Measurements from ENCODE around the gene H2BK1.

H2BK1 gene

DNA sequence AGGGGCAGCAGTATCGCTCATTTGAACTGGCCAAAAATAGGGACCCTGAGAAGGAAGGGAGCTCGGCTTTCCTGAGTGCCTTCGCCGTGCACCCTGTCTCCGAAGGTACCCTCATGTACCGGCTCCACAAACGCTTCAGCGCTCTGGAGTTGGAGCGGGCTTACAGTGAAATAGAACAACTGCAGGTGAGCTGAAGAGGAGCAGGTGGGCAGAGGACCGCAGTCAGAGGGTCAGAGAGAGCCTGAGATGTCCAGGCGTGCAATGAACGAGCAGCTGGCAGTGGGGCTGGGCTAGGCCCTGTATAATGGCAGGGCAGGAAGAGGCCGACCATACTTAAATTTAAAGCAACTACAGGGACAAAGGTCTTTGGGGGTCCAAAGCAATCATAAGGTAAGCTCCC is 26.1 kb upstream of the H2BK1 start:
- H3K36me3 ChIP-seq (ENCODE audit: control insufficient read depth, low read length) = peaks cover 45% of the 10 kb centered on the region
- no peaks in the 10 kb centered on the region for H3K27me3 ChIP-seq (ENCODE audit: control insufficient read depth, low read length)
- TF ChIP-seq, protein P1, sequence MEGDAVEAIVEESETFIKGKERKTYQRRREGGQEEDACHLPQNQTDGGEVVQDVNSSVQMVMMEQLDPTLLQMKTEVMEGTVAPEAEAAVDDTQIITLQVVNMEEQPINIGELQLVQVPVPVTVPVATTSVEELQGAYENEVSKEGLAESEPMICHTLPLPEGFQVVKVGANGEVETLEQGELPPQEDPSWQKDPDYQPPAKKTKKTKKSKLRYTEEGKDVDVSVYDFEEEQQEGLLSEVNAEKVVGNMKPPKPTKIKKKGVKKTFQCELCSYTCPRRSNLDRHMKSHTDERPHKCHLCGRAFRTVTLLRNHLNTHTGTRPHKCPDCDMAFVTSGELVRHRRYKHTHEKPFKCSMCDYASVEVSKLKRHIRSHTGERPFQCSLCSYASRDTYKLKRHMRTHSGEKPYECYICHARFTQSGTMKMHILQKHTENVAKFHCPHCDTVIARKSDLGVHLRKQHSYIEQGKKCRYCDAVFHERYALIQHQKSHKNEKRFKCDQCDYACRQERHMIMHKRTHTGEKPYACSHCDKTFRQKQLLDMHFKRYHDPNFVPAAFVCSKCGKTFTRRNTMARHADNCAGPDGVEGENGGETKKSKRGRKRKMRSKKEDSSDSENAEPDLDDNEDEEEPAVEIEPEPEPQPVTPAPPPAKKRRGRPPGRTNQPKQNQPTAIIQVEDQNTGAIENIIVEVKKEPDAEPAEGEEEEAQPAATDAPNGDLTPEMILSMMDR (IDR thresholded peaks at IDR 0.05; ENCODE audit: low read depth, low read length, poor library complexity, severe bottlenecking) = no peak
- no peak for TF ChIP-seq EZH2phosphoT487 (IDR thresholded peaks at IDR 0.05; ENCODE audit: borderline replicate concordance, low read length)

DNA sequence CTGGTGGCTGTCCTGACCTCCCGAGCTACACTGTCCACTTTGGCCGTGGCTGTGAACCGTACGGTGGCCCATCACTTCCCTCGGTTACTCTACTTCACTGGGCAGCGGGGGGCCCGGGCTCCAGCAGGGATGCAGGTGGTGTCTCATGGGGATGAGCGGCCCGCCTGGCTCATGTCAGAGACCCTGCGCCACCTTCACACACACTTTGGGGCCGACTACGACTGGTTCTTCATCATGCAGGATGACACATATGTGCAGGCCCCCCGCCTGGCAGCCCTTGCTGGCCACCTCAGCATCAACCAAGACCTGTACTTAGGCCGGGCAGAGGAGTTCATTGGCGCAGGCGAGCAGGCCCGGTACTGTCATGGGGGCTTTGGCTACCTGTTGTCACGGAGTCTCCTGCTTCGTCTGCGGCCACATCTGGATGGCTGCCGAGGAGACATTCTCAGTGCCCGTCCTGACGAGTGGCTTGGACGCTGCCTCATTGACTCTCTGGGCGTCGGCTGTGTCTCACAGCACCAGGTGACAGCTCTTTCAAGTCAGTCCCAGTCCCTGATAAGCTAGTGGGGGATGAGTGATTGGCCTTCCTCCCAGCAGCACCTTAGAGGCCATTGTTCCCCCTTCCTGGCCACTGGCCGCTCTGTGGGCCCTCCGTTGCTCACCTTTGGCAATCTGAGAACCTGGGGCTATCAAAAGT is 25.0 kb upstream of the H2BK1 start:
- H3K27me3 ChIP-seq (ENCODE audit: control insufficient read depth, low read length) = no peaks in the 10 kb centered on the region
- H3K9me2 ChIP-seq (replicated peaks; ENCODE audit: control insufficient read depth, low read length) = no peaks in the 10 kb centered on the region
- TF ChIP-seq, protein P1 (IDR thresholded peaks at IDR 0.05; ENCODE audit: low read depth, low read length, poor library complexity, severe bottlenecking) = no peak
- peaks cover 31% of the 10 kb centered on the region for H3K79me2 ChIP-seq (ENCODE audit: control insufficient read depth, low read length)
- H4K20me1 ChIP-seq (ENCODE audit: control insufficient read depth, insufficient read depth, low read depth, low read length) = 0 out of 2 replicates have a peak, but pooled peaks cover 7% of the 10 kb centered on the region
- peaks cover 45% of the 10 kb centered on the region for H3K36me3 ChIP-seq (ENCODE audit: control insufficient read depth, low read length)
- no peak overlapping the region for H3K27ac ChIP-seq (ENCODE audit: low read depth, low read length)
- H3K9me3 ChIP-seq (ENCODE audit: control insufficient read depth, insufficient read depth, low read length) = no peaks in the 10 kb centered on the region
- H3K4me2 ChIP-seq (ENCODE audit: low read length) = no peak overlapping the region
- H3K4me1 ChIP-seq (ENCODE audit: control insufficient read depth, low read length) = peaks cover 31% of the 10 kb centered on the region
- H3K4me3 ChIP-seq (ENCODE audit: low read length) = no peak overlapping the region
- peaks cover 4% of the 10 kb centered on the region; the same call in 1 of the 2 replicates for H3F3A ChIP-seq (ENCODE audit: control insufficient read depth, insufficient read depth)

More for the DNA sequence above, 26.1 kb upstream of the H2BK1 start:
- Histone ChIP-seq H4K20me1 (ENCODE audit: control insufficient read depth, insufficient read depth, low read depth, low read length) (0 out of 2 replicates have a peak, but pooled peaks cover 7% of the 10 kb centered on the region), H3K79me2 (ENCODE audit: control insufficient read depth, low read length) (peaks cover 31% of the 10 kb centered on the region), H3K4me1 (ENCODE audit: control insufficient read depth, low read length) (peaks cover 28% of the 10 kb centered on the region), H3K9me2 (replicated peaks; ENCODE audit: control insufficient read depth, low read length) (no peaks in the 10 kb centered on the region), H3F3A (ENCODE audit: control insufficient read depth, insufficient read depth) (no peaks in the 10 kb centered on the region), H3K27ac (ENCODE audit: low read depth, low read length) (no peak overlapping the region), H3K4me2 (ENCODE audit: low read length) (no peak overlapping the region), H3K9me3 (ENCODE audit: control insufficient read depth, insufficient read depth, low read length) (no peaks in the 10 kb centered on the region), H3K4me3 (ENCODE audit: low read length) (no peak overlapping the region)

DNA sequence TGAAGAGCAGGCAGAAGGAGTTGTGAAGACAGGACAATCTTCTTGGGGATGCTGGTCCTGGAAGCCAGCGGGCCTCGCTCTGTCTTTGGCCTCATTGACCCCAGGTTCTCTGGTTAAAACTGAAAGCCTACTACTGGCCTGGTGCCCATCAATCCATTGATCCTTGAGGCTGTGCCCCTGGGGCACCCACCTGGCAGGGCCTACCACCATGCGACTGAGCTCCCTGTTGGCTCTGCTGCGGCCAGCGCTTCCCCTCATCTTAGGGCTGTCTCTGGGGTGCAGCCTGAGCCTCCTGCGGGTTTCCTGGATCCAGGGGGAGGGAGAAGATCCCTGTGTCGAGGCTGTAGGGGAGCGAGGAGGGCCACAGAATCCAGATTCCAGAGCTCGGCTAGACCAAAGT is 23.5 kb upstream of the H2BK1 start:
- H3K4me1 ChIP-seq (ENCODE audit: control insufficient read depth, low read length) = peaks cover 28% of the 10 kb centered on the region
- peaks cover 31% of the 10 kb centered on the region for H3K79me2 ChIP-seq (ENCODE audit: control insufficient read depth, low read length)
- H3K27ac ChIP-seq (ENCODE audit: low read depth, low read length) = no peak overlapping the region
- H3F3A ChIP-seq (ENCODE audit: control insufficient read depth, insufficient read depth) = peaks cover 4% of the 10 kb centered on the region; the same call in 1 of the 2 replicates
- 0 out of 2 replicates have a peak, but pooled peaks cover 7% of the 10 kb centered on the region for H4K20me1 ChIP-seq (ENCODE audit: control insufficient read depth, insufficient read depth, low read depth, low read length)
- peaks cover 45% of the 10 kb centered on the region for H3K36me3 ChIP-seq (ENCODE audit: control insufficient read depth, low read length)
- TF ChIP-seq EZH2phosphoT487 (IDR thresholded peaks at IDR 0.05; ENCODE audit: borderline replicate concordance, low read length) = no peak
- TF ChIP-seq, protein P1 (IDR thresholded peaks at IDR 0.05; ENCODE audit: low read depth, low read length, poor library complexity, severe bottlenecking) = no peak
- H3K9me3 ChIP-seq (ENCODE audit: control insufficient read depth, insufficient read depth, low read length) = no peaks in the 10 kb centered on the region
- H3K4me3 ChIP-seq (ENCODE audit: low read length) = peak overlapping the region; percentile 85
- no peaks in the 10 kb centered on the region for H3K9me2 ChIP-seq (replicated peaks; ENCODE audit: control insufficient read depth, low read length)
- H3K27me3 ChIP-seq (ENCODE audit: control insufficient read depth, low read length) = no peaks in the 10 kb centered on the region
- peak overlapping the region; percentile 94 for H3K4me2 ChIP-seq (ENCODE audit: low read length)

All from DOHH2 (cell line).